Endothelial cell of umbilical vein (primary cell): ENCODE results near the gene ZNF276. TPM values are rescaled to one million over a fixed set of nuclear protein-coding genes. Genes with fewer than 3 reads are reported as not detected.

Experiments used
- BruUV-seq: library from RNA; stranded (reverse); fragments of 400-500 nt; replicated peaks from 2 replicates; lab custom pipeline; 2021; lab: Mats Ljungman, UMichigan
- CTCF ChIA-PET: fragments of 300-600, 350-600 bp; sonication (Branson Sonifier 250); formaldehyde crosslinking; loops from one replicate; lab custom pipeline; 2021; ENCODE audit warnings: antibody characterized with exemption, inconsistent platforms; lab: Charles Lee
- POLR2A ChIA-PET: fragments of 300-600, 350-600 bp; sonication (Branson Sonifier 250); formaldehyde crosslinking; loops from one replicate; lab custom pipeline; 2021; ENCODE audit warnings: antibody characterized with exemption, inconsistent platforms; lab: Charles Lee
- DNase-seq: peaks from one replicate; pipeline ENCODE4 v3.0.0-alpha.2; 2011; ENCODE audit warnings: low read depth, low spot score
- FAIRE-seq: peaks from 2 replicates; lab custom pipeline; 2011; peaks lifted over from hg19 to GRCh38; lab: Jason Lieb, UNC
- H2AFZ ChIP-seq: 2 replicates; pipeline ENCODE4 v1.6.0; 2012; ENCODE audit warnings: low read depth, low read length, control low read depth, inconsistent platforms
- H3K27ac ChIP-seq: 2 replicates; pipeline ENCODE4 v1.5.1; 2011; ENCODE audit warnings: low read depth, mild to moderate bottlenecking, control low read depth, low read length, moderate library complexity; ENCODE audit not compliant: insufficient read depth
- H3K27me3 ChIP-seq, 2 experiments: 2 replicates each; pipeline versions ENCODE4 v1.6.0 to v1.6.1; 2011; ENCODE audit warnings: low read length in 2 of 2, mixed read lengths in 1 of 2; ENCODE audit not compliant: control insufficient read depth in 2 of 2, insufficient read depth in 2 of 2
- H3K36me3 ChIP-seq, 2 experiments: 2 replicates in 1 of 2; 3 replicates in 1 of 2; pipeline ENCODE4 v1.5.1; 2011; ENCODE audit warnings: low read length in 2 of 2, mild to moderate bottlenecking in 1 of 2, moderate library complexity in 1 of 2; ENCODE audit not compliant: control insufficient read depth in 2 of 2, insufficient read depth in 2 of 2; ENCODE audit errors: extremely low read depth in 1 of 2
- H3K4me1 ChIP-seq: 3 replicates; pipeline ENCODE4 v1.5.1; 2011; ENCODE audit warnings: mild to moderate bottlenecking, low read length; ENCODE audit not compliant: control insufficient read depth, insufficient read depth; ENCODE audit errors: extremely low read depth
- H3K4me2 ChIP-seq: 2 replicates; pipeline ENCODE4 v1.6.1; 2011; ENCODE audit warnings: low read length, control low read depth, mixed read lengths; ENCODE audit not compliant: insufficient read depth
- H3K4me3 ChIP-seq, 3 experiments: fragments of 200-600 bp in 1 of 3; sonication (generic), shearing (Covaris generic) in 1 of 3; replicated peaks in 1 of 3; 2 replicates each; pipeline ENCODE4 v1.5.1; 2011 to 2016; ENCODE audit warnings: control low read depth in 3 of 3, low read length in 3 of 3, mild to moderate bottlenecking in 2 of 3, inconsistent platforms in 1 of 3, low read depth in 1 of 3, moderate library complexity in 1 of 3; ENCODE audit not compliant: insufficient read depth in 1 of 3
- H3K79me2 ChIP-seq: 2 replicates; pipeline ENCODE4 v1.6.0; 2012; ENCODE audit warnings: low read length, inconsistent platforms; ENCODE audit not compliant: control insufficient read depth, insufficient read depth
- H3K9ac ChIP-seq: replicated peaks from 2 replicates; pipeline ENCODE3; 2011; ENCODE audit warnings: low read length, control low read depth; ENCODE audit not compliant: insufficient read depth; ENCODE audit errors: extremely low read depth
- H3K9me1 ChIP-seq: replicated peaks from 3 replicates; pipeline ENCODE4 v1.6.0; 2011; ENCODE audit warnings: mild to moderate bottlenecking, low read length; ENCODE audit not compliant: control insufficient read depth, insufficient read depth; ENCODE audit errors: extremely low read depth
- H3K9me3 ChIP-seq: replicated peaks from 2 replicates; pipeline ENCODE4 v1.5.1; 2012; ENCODE audit warnings: low read length, inconsistent platforms; ENCODE audit not compliant: control insufficient read depth, insufficient read depth
- H4K20me1 ChIP-seq: replicated peaks from 2 replicates; pipeline ENCODE3; 2011; ENCODE audit warnings: mild to moderate bottlenecking, low read length; ENCODE audit not compliant: control insufficient read depth, insufficient read depth; ENCODE audit errors: extremely low read depth
- CTCF ChIP-seq, 2 donors: IDR thresholded peaks; 1 replicate in 1 of 2; 2 replicates in 1 of 2; pipeline ENCODE4 v1.5.1; 2011; ENCODE audit warnings: low read length in 2 of 2, mild to moderate bottlenecking in 2 of 2, moderate library complexity in 2 of 2, control low read depth in 1 of 2, inconsistent platforms in 1 of 2, low read depth in 1 of 2; ENCODE audit not compliant: insufficient read depth in 1 of 2; ENCODE audit errors: extremely low read depth in 1 of 2
- EZH2 ChIP-seq: IDR thresholded peaks from 2 replicates; pipeline ENCODE4 v1.6.1; 2012; ENCODE audit warnings: borderline replicate concordance, low read depth, mild to moderate bottlenecking, moderate library complexity, low read length, inconsistent platforms; ENCODE audit not compliant: severe bottlenecking
- FOS ChIP-seq: IDR thresholded peaks from 2 replicates; pipeline ENCODE4 v1.6.1; 2011; ENCODE audit warnings: mild to moderate bottlenecking, low read length, moderate library complexity, borderline replicate concordance; ENCODE audit not compliant: insufficient read depth
- GATA2 ChIP-seq: IDR thresholded peaks from 2 replicates; pipeline ENCODE4 v1.7.0; 2011; ENCODE audit warnings: low read depth, mild to moderate bottlenecking, moderate library complexity, mixed read lengths, low read length; ENCODE audit not compliant: insufficient read length, insufficient read depth
- JUN ChIP-seq: IDR thresholded peaks from 2 replicates; pipeline ENCODE4 v1.6.1; 2011; ENCODE audit warnings: borderline replicate concordance, low read depth; ENCODE audit not compliant: insufficient read length, insufficient read depth
- MAX ChIP-seq: IDR thresholded peaks from 2 replicates; pipeline ENCODE4 v1.6.1; 2011; ENCODE audit not compliant: insufficient read depth, insufficient read length
- MYC ChIP-seq: IDR thresholded peaks from one replicate; pipeline ENCODE4 v1.6.1; 2011; ENCODE audit warnings: mild to moderate bottlenecking, low read depth, low read length
- POLR2A ChIP-seq: IDR thresholded peaks from 2 replicates; pipeline ENCODE4 v1.6.1; 2012; ENCODE audit warnings: low read depth, mild to moderate bottlenecking, control low read depth, low read length
- POLR2AphosphoS5 ChIP-seq: IDR thresholded peaks from 2 replicates; pipeline ENCODE4 v1.6.1; 2012; ENCODE audit warnings: low read depth, mild to moderate bottlenecking, control low read depth, low read length, moderate library complexity; ENCODE audit not compliant: insufficient read depth
- dilution Hi-C: fragments of 300-500 bp; cut with MboI; formaldehyde crosslinking; loops from one replicate; pipeline ENCODE4 v1.15.0; 2019; ENCODE audit warnings: low sequenced_read_pairs; ENCODE audit not compliant: extremely low pct_ligation_motif_present
- intact Hi-C: fragments of 100-400 bp; cut with micrococcal nuclease; formaldehyde crosslinking; loops from one replicate; pipeline ENCODE4 v1.10.0; 2022
- polyA plus RNA-seq, 4 experiments: library from polyadenylated mRNA; depleted of rRNA in 3 of 4; stranded (reverse) in 3 of 4; unstranded in 1 of 4; fragments of >200 nt; gene quantifications; 2 replicates each; pipeline versions ENCODE4 v1.2.1 to v1.2.3, GENCODE V29; 2011 to 2012; ENCODE audit warnings: missing spikeins in 1 of 4
- total RNA-seq: library from RNA; stranded (reverse); gene quantifications from 2 replicates; pipeline ENCODE4 v1.2.3, GENCODE V29; 2021

ZNF276 gene
- total and polyA plus RNA-seq, 2 donors (not counting 3 experiments of a cell fraction or from before 2014, with no cell fraction given): 36.6 to 40.0 TPM

GRCh38 chr16:89716493-89716892 is 4.8 kb upstream of the ZNF276 start:
- POLR2A ChIA-PET: no interaction called here
- no TSS peak for BruUV-seq
- no peaks in the 10 kb centered on the region for H4K20me1 ChIP-seq
- H3K4me3 ChIP-seq: no peak overlapping the region
- intact Hi-C loops: no loop called here
- H3K9me1 ChIP-seq: no peaks in the 10 kb centered on the region
- DNase-seq (no peak), FAIRE-seq (no peak)
- no peak overlapping the region for H3K9ac ChIP-seq
- peaks cover 14% of the 10 kb centered on the region for H3K79me2 ChIP-seq
- dilution Hi-C loops: no loop called here
- H3K4me1 ChIP-seq: peaks cover 28% of the 10 kb centered on the region
- H3K27me3 ChIP-seq: no peaks in the 10 kb centered on the region
- TF ChIP-seq EZH2: no peak
- CTCF ChIA-PET: interaction anchor here (1.3 kb wide), 1 partner anchor 11 kb away, joined by 5 read pairs; no protein-coding TSS in a partner anchor
- H2AFZ ChIP-seq: no peak overlapping the region
- no peaks in the 10 kb centered on the region for H3K9me3 ChIP-seq
- H3K4me2 ChIP-seq: no peak overlapping the region
- no peak overlapping the region for H3K27ac ChIP-seq
- H3K36me3 ChIP-seq: peaks cover 0 to 3% of the 10 kb centered on the region in 2 experiments

GRCh38 chr16:89716916-89717687 is 4.2 kb upstream of the ZNF276 start:
- intact Hi-C loops (no loop called here), dilution Hi-C loops (no loop called here)
- no peak for FAIRE-seq
- H3K9me3 ChIP-seq: no peaks in the 10 kb centered on the region
- H3K36me3 ChIP-seq: peaks cover 0 to 3% of the 10 kb centered on the region in 2 experiments
- peaks cover 26% of the 10 kb centered on the region for H3K4me1 ChIP-seq
- no peak overlapping the region for H2AFZ ChIP-seq
- no peaks in the 10 kb centered on the region for H4K20me1 ChIP-seq
- CTCF ChIA-PET: interaction anchor here (1.3 kb wide), 1 partner anchor 11 kb away, joined by 5 read pairs; no protein-coding TSS in a partner anchor
- no peak for DNase-seq
- no peaks in the 10 kb centered on the region for H3K9me1 ChIP-seq
- no peak overlapping the region for H3K4me3 ChIP-seq
- no peak overlapping the region for H3K27ac ChIP-seq
- peaks cover 11% of the 10 kb centered on the region for H3K79me2 ChIP-seq
- TF ChIP-seq EZH2 (no peak), FOS (no peak), POLR2AphosphoS5 (no peak), GATA2 (no peak), POLR2A (no peak), MYC (no peak), JUN (no peak), MAX (no peak), CTCF (IDR thresholded peaks at IDR 0.05; ENCODE audit: extremely low read depth in 1 of 2, insufficient read depth in 1 of 2, low read depth in 1 of 2, low read length in 2 of 2) (no peak)
- no TSS peak for BruUV-seq
- H3K27me3 ChIP-seq: no peaks in the 10 kb centered on the region
- POLR2A ChIA-PET: no interaction called here
- no peak overlapping the region for H3K4me2 ChIP-seq
- no peak overlapping the region for H3K9ac ChIP-seq
